ENCODE measurements around the gene BTBD9.

BTBD9 gene

GRCh38 chr6:38650207-38650752 lies 10.6 kb upstream of the BTBD9 start:
- H3K4me3 ChIP-seq (ENCODE audit: low read length): no peak overlapping the region
- DNase-seq (ENCODE audit: low read depth): no peak
- no peak for TF ChIP-seq CTCF (IDR thresholded peaks at IDR 0.05; ENCODE audit: insufficient read depth, low read depth, low read length, missing control alignments)

- DNase-seq (ENCODE audit: low read depth): no peak
- no peak for TF ChIP-seq CTCF (IDR thresholded peaks at IDR 0.05; ENCODE audit: insufficient read depth, low read depth, low read length, missing control alignments)
- no peak overlapping the region for H3K4me3 ChIP-seq (ENCODE audit: low read length)
Measured at GRCh38 chr6:38649744-38650143, 10.0 kb upstream of the BTBD9 start.

- H3K4me3 ChIP-seq (ENCODE audit: low read length): no peak overlapping the region
- DNase-seq (ENCODE audit: low read depth): no peak
- TF ChIP-seq CTCF (IDR thresholded peaks at IDR 0.05; ENCODE audit: insufficient read depth, low read depth, low read length, missing control alignments): no peak
Measured at GRCh38 chr6:38648629-38649028, 8.9 kb upstream of the BTBD9 start.

- peak; percentile 16 for DNase-seq (ENCODE audit: low read depth)
- no peak for TF ChIP-seq CTCF (IDR thresholded peaks at IDR 0.05; ENCODE audit: insufficient read depth, low read depth, low read length, missing control alignments)
- no peak overlapping the region for H3K4me3 ChIP-seq (ENCODE audit: low read length)
Measured at GRCh38 chr6:38646166-38646878, 6.6 kb upstream of the BTBD9 start.

- no peak for TF ChIP-seq CTCF (IDR thresholded peaks at IDR 0.05; ENCODE audit: insufficient read depth, low read depth, low read length, missing control alignments)
- H3K4me3 ChIP-seq (ENCODE audit: low read length): no peak overlapping the region
- DNase-seq (ENCODE audit: low read depth): no peak
Measured at GRCh38 chr6:38644951-38645350, 5.2 kb upstream of the BTBD9 start.

- no peak for TF ChIP-seq CTCF (IDR thresholded peaks at IDR 0.05; ENCODE audit: insufficient read depth, low read depth, low read length, missing control alignments)
- H3K4me3 ChIP-seq (ENCODE audit: low read length): peak overlapping the region; percentile 75
- DNase-seq (ENCODE audit: low read depth): no peak
Measured at GRCh38 chr6:38640216-38640909, 634 bp upstream of the BTBD9 start.
